ENCODE results near the gene GID8.

Gene GID8

GRCh38 chr20:62962221-62962879, 24.4 kb downstream of the GID8 start:
- no peak for DNase-seq (ENCODE audit: low spot score)
- no peak overlapping the region for H3K27ac ChIP-seq
- no peak overlapping the region for H3K4me3 ChIP-seq
- TF ChIP-seq CTCF (IDR thresholded peaks at IDR 0.05) = no peak

- Histone ChIP-seq H3K4me3 (no peak overlapping the region), H3K27ac (no peak overlapping the region)
- no peak for TF ChIP-seq CTCF (IDR thresholded peaks at IDR 0.05)
- DNase-seq (ENCODE audit: low spot score) = no peak
These were observed 25.1 kb downstream of the GID8 start for GRCh38 chr20:62962891-62963613.

- TF ChIP-seq CTCF (IDR thresholded peaks at IDR 0.05) = no peak
- Histone ChIP-seq H3K27ac (no peak overlapping the region), H3K4me3 (no peak overlapping the region)
- DNase-seq (ENCODE audit: low spot score) = no peak
These were observed 25.9 kb downstream of the GID8 start for GRCh38 chr20:62963614-62964397.

- Histone ChIP-seq H3K4me3 (no peak overlapping the region), H3K27ac (no peak overlapping the region)
- no peak for TF ChIP-seq CTCF (IDR thresholded peaks at IDR 0.05)
- no peak for DNase-seq (ENCODE audit: low spot score)
These were observed 26.8 kb downstream of the GID8 start for GRCh38 chr20:62964700-62965099.

- Histone ChIP-seq H3K4me3 (no peak overlapping the region), H3K27ac (no peak overlapping the region)
- DNase-seq (ENCODE audit: low spot score) = no peak
- no peak for TF ChIP-seq CTCF (IDR thresholded peaks at IDR 0.05)
These were observed 27.4 kb downstream of the GID8 start for GRCh38 chr20:62965363-62965771.

- TF ChIP-seq CTCF (IDR thresholded peaks at IDR 0.05) = no peak
- H3K4me3 ChIP-seq = no peak overlapping the region
- no peak for DNase-seq (ENCODE audit: low spot score)
- no peak overlapping the region for H3K27ac ChIP-seq
These were observed 28.5 kb downstream of the GID8 start for GRCh38 chr20:62966212-62967148.
